Right lobe of liver (tissue), 4 donors: ENCODE results near the gene SP1.

Experiments used
- CTCF ChIP-seq, 4 donors: fragments of 200-600 bp in 3 of 4; fragments of 450-650 bp in 1 of 4; IDR thresholded peaks; one replicate each; pipeline versions ENCODE4 v1.5.1 to v1.8.0; 2016 to 2022; ENCODE audit warnings: antibody characterized with exemption in 4 of 4, mild to moderate bottlenecking in 2 of 4
- POLR2A ChIP-seq: fragments of 450-650 bp; IDR thresholded peaks from one replicate; pipeline ENCODE4 v1.6.1; 2017; ENCODE audit warnings: antibody characterized with exemption, mild to moderate bottlenecking
- donor health status: DM: no; HTN: no; CAD: no.
- donor health status: DM: no; HTN: no; CAD: no.
- donor health status: DM: no; HTN: yes; CAD: no.

- TF ChIP-seq CTCF (IDR thresholded peaks at IDR 0.05) (no peak), POLR2A (no peak)
These were observed 47.2 kb upstream of the SP1 start for GRCh38 chr12:53332744-53333143.
